HL-60 (cell line): ENCODE data around the gene GATD1.
A peak's percentile ranks its signal among the peaks of the same experiment; 100 is the strongest.

ENCODE experiments used
- DNase-seq, 2 experiments: peaks; one replicate each; pipeline ENCODE4 v3.0.0-alpha.2; 2010 to 2020; ENCODE audit warnings: low read depth in 1 of 2, low spot score in 1 of 2
- H3K27ac ChIP-seq: fragments of 250-450 bp; sonication (Bioruptor Pico); replicated peaks from 2 replicates; pipeline ENCODE4 v1.5.1; 2020; ENCODE audit warnings: mild to moderate bottlenecking, moderate library complexity
- H3K27me3 ChIP-seq: fragments of 250-450 bp; sonication (Bioruptor Pico); 2 replicates; pipeline ENCODE4 v1.5.1; 2021; ENCODE audit warnings: mild to moderate bottlenecking, moderate library complexity; ENCODE audit not compliant: insufficient read depth, poor library complexity, severe bottlenecking
- H3K4me3 ChIP-seq: replicated peaks from 2 replicates; pipeline ENCODE4 v1.5.1; 2011; ENCODE audit warnings: mild to moderate bottlenecking, control low read depth, low read length; ENCODE audit not compliant: insufficient read depth
- GABPA ChIP-seq: IDR thresholded peaks from 2 replicates; pipeline ENCODE4 v1.6.1; 2012; ENCODE audit warnings: low read depth
- POLR2AphosphoS5 ChIP-seq: IDR thresholded peaks from 2 replicates; pipeline ENCODE4 v1.6.1; 2012; ENCODE audit warnings: low read depth
- REST ChIP-seq: IDR thresholded peaks from 2 replicates; pipeline ENCODE4 v1.6.1; 2012; ENCODE audit warnings: low read depth; ENCODE audit not compliant: insufficient replicate concordance
- SPI1 ChIP-seq: IDR thresholded peaks from 2 replicates; pipeline ENCODE4 v1.6.1; 2012; ENCODE audit warnings: low read depth, mild to moderate bottlenecking, borderline replicate concordance
- TF ChIP-seq, protein P1 (sequence below): IDR thresholded peaks from one replicate; pipeline ENCODE4 v1.5.1; 2011; ENCODE audit warnings: low read length, control low read depth, inconsistent platforms; ENCODE audit not compliant: insufficient read depth

Gene GATD1

GRCh38 chr11:766106-766935 lies 11.0 kb downstream of the GATD1 start:
- Histone ChIP-seq H3K27me3 (no peaks in the 10 kb centered on the region), H3K27ac (no peak overlapping the region), H3K4me3 (no peak overlapping the region)
- TF ChIP-seq, protein P1, sequence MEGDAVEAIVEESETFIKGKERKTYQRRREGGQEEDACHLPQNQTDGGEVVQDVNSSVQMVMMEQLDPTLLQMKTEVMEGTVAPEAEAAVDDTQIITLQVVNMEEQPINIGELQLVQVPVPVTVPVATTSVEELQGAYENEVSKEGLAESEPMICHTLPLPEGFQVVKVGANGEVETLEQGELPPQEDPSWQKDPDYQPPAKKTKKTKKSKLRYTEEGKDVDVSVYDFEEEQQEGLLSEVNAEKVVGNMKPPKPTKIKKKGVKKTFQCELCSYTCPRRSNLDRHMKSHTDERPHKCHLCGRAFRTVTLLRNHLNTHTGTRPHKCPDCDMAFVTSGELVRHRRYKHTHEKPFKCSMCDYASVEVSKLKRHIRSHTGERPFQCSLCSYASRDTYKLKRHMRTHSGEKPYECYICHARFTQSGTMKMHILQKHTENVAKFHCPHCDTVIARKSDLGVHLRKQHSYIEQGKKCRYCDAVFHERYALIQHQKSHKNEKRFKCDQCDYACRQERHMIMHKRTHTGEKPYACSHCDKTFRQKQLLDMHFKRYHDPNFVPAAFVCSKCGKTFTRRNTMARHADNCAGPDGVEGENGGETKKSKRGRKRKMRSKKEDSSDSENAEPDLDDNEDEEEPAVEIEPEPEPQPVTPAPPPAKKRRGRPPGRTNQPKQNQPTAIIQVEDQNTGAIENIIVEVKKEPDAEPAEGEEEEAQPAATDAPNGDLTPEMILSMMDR, result no peak
- TF ChIP-seq SPI1 (no peak), GABPA (no peak), REST (no peak), POLR2AphosphoS5 (no peak)
- no peak for DNase-seq

DNA sequence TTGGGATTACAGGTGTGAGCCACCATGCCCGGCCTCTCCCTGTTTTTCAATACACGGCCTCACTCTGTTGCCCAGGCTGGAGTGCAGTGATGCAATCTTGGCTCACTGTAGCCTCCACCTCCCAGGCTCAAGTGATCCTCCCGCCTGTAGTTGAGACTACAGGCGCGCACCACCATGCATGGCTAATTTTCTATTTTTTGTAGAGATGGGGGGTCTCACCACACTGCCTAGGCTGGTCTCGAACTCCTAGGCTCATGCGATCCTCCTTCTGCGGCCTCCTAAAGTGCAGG lies 11.5 kb downstream of the GATD1 start:
- TF ChIP-seq, protein P1, result no peak
- TF ChIP-seq SPI1, result no peak
- TF ChIP-seq REST, result no peak
- TF ChIP-seq POLR2AphosphoS5, result no peak
- no peak for TF ChIP-seq GABPA
- H3K27ac ChIP-seq, result no peak overlapping the region

DNA sequence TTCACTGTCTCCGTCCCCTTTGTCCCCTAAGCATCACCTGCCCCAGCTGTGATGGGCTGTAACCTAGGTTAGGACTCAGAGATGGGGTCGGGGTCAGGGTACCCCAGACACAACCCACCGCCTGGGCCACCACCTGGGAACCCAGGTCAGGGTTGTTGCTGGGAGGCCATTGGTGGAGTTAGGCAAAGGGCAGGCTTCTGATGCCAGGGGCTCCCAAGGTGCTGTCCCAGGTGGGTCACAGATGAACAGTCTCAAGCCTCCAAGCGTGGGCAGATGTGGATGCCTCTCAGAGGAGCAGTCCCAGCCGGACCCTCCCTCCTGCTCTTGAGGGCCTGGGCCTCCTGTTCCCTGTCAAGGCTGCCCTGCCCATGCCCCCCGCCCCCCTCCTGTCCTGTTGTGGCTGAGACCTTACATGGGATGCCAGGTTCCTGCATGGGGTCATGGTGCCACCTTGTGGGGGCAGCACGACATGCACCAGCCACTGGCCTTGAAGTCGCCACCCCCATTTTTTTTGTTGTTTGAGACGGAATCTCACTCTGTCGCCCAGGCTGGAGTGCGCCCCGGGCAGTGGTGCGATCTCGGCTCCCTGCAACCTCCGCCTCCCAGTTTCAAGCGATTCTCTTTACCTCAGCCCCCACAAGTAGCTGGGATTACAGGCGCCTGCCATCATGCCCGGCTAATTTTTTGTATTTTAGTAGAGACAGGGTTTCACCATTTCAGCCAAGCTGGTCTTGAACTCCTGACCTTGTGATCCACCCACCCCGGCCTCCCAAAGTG lies 12.1 kb downstream of the GATD1 start:
- 0 out of 2 replicates have a peak overlapping the region, but pooled peaks have one; percentile 4 for H3K27ac ChIP-seq
- H3K4me3 ChIP-seq, result no peak overlapping the region
- DNase-seq, result peak; percentile 70 to 81
- TF ChIP-seq SPI1 (no peak), POLR2AphosphoS5 (peak; percentile 94), GABPA (no peak), REST (no peak)
- TF ChIP-seq, protein P1, result peak; percentile 29
- no peaks in the 10 kb centered on the region for H3K27me3 ChIP-seq

More for the DNA sequence above, 11.5 kb downstream of the GATD1 start:
- H3K27me3 ChIP-seq, result no peaks in the 10 kb centered on the region
- no peak overlapping the region for H3K4me3 ChIP-seq
- no peak for DNase-seq
